Neural progenitor cell (in vitro differentiated cells): Measurements from ENCODE around the gene CEP55. TPM values are rescaled to one million over a fixed set of nuclear protein-coding genes. Genes with fewer than 3 reads are reported as not detected.

ENCODE experiments used
- DNase-seq: peaks from one replicate; pipeline ENCODE4 v3.0.0-alpha.2; 2016; ENCODE audit warnings: low spot score
- H2AFZ ChIP-seq: fragments of 200-600 bp; sonication (generic); replicated peaks from 2 replicates; pipeline ENCODE4 v1.6.1; 2016; ENCODE audit warnings: antibody characterized with exemption
- H3F3A ChIP-seq: fragments of 200-600 bp; sonication (generic); 2 replicates; pipeline ENCODE4 v1.6.1; 2016; ENCODE audit warnings: antibody characterized with exemption, low read depth
- H3K27ac ChIP-seq: fragments of 200-600 bp; sonication (generic); 2 replicates; pipeline ENCODE4 v1.5.1; 2016; ENCODE audit warnings: mild to moderate bottlenecking
- H3K27me3 ChIP-seq: fragments of 200-600 bp; sonication (generic); 2 replicates; pipeline ENCODE4 v1.6.1; 2016; ENCODE audit warnings: mild to moderate bottlenecking, moderate library complexity
- H3K36me3 ChIP-seq: fragments of 200-600 bp; sonication (generic); 2 replicates; pipeline ENCODE4 v1.5.1; 2016
- H3K4me1 ChIP-seq: fragments of 200-600 bp; sonication (generic); 2 replicates; pipeline ENCODE4 v1.6.1; 2016; ENCODE audit warnings: mixed run types
- H3K4me2 ChIP-seq: fragments of 200-600 bp; sonication (generic); 2 replicates; pipeline ENCODE4 v1.6.1; 2016
- H3K4me3 ChIP-seq: fragments of 200-600 bp; sonication (generic); 2 replicates; pipeline ENCODE4 v1.5.1; 2016
- H3K79me2 ChIP-seq: fragments of 200-600 bp; sonication (generic); 2 replicates; pipeline ENCODE4 v1.6.1; 2016; ENCODE audit warnings: low read depth
- H3K9ac ChIP-seq: fragments of 200-600 bp; sonication (generic); 2 replicates; pipeline ENCODE4 v1.6.1; 2016
- H3K9me3 ChIP-seq: fragments of 200-600 bp; sonication (generic); 2 replicates; pipeline ENCODE4 v1.5.1; 2016; ENCODE audit warnings: low read depth
- H4K20me1 ChIP-seq: fragments of 200-600 bp; sonication (generic); 2 replicates; pipeline ENCODE4 v1.6.1; 2016; ENCODE audit warnings: low read depth
- H3K27ac Mint-ChIP-seq: 3 replicates; pipeline ENCODE4 v1.8.0; 2021; ENCODE audit warnings: mixed read lengths
- H3K27me3 Mint-ChIP-seq: 2 replicates; pipeline ENCODE4 v1.8.0; 2022; ENCODE audit warnings: low read depth, mild to moderate bottlenecking, inconsistent platforms, moderate library complexity, mixed read lengths; ENCODE audit not compliant: insufficient read depth
- H3K36me3 Mint-ChIP-seq: 3 replicates; pipeline ENCODE4 v1.8.0; 2021; ENCODE audit warnings: mixed read lengths
- H3K4me1 Mint-ChIP-seq: 3 replicates; pipeline ENCODE4 v1.8.0; 2021; ENCODE audit warnings: mixed read lengths
- H3K4me3 Mint-ChIP-seq: 3 replicates; pipeline ENCODE4 v1.8.0; 2021; ENCODE audit warnings: mild to moderate bottlenecking, moderate library complexity, mixed read lengths
- H3K9me3 Mint-ChIP-seq: 3 replicates; pipeline ENCODE4 v1.8.0; 2020; ENCODE audit warnings: mixed read lengths
- CTCF ChIP-seq: fragments of 200-600 bp; sonication (generic); IDR thresholded peaks from 2 replicates; pipeline ENCODE4 v1.5.1; 2017; ENCODE audit warnings: antibody characterized with exemption, mild to moderate bottlenecking
- EZH2 ChIP-seq: fragments of 200-600 bp; sonication (generic); IDR thresholded peaks from 2 replicates; pipeline ENCODE4 v1.6.1; 2017; ENCODE audit warnings: antibody characterized with exemption, mild to moderate bottlenecking, moderate library complexity
- EZH2phosphoT487 ChIP-seq: fragments of 200-600 bp; sonication (generic); IDR thresholded peaks from 2 replicates; pipeline ENCODE4 v1.6.1; 2017; ENCODE audit warnings: antibody characterized with exemption
- small RNA-seq: library from RNA; depleted of rRNA; stranded (forward); fragments of <200 nt; gene quantifications from one replicate; pipeline ENCODE3, GENCODE V24; 2015
- total RNA-seq: library from RNA; depleted of rRNA; stranded (reverse); fragments of >200 nt; gene quantifications from 2 replicates; pipeline ENCODE4 v1.2.3, GENCODE V29; 2015; ENCODE audit warnings: low replicate concordance

CEP55 gene
- total RNA-seq, 1 donor from 2014 or later: 57.7 TPM

GRCh38 chr10:93576888-93577287 lies 80.5 kb downstream of the CEP55 start:
- Histone ChIP-seq H3K27me3 (peaks cover 31% of the 10 kb centered on the region), H3K9me3 (no peaks in the 10 kb centered on the region), H3K4me3 (no peak overlapping the region), H3K36me3 (no peaks in the 10 kb centered on the region), H2AFZ (no peak overlapping the region), H3K27ac (no peak overlapping the region), H3K4me1 (no peaks in the 10 kb centered on the region), H3K79me2 (no peaks in the 10 kb centered on the region), H3F3A (no peaks in the 10 kb centered on the region), H3K4me2 (no peak overlapping the region), H3K9ac (no peak overlapping the region), H4K20me1 (no peaks in the 10 kb centered on the region)
- Mint-ChIP-seq H3K9me3 (peaks cover 3% of the 10 kb centered on the region), H3K36me3 (no peaks in the 10 kb centered on the region), H3K27me3 (peaks cover 22% of the 10 kb centered on the region), H3K4me3 (no peak overlapping the region), H3K4me1 (peaks cover 17% of the 10 kb centered on the region), H3K27ac (no peak overlapping the region)
- TF ChIP-seq EZH2phosphoT487 (no peak), CTCF (no peak), EZH2 (no peak)
- DNase-seq: no peak

- Histone ChIP-seq H3K27ac (no peak overlapping the region), H3K4me1 (no peaks in the 10 kb centered on the region), H3K9me3 (no peaks in the 10 kb centered on the region), H3K9ac (no peak overlapping the region), H3K79me2 (no peaks in the 10 kb centered on the region), H4K20me1 (no peaks in the 10 kb centered on the region), H3K36me3 (no peaks in the 10 kb centered on the region), H2AFZ (no peak overlapping the region), H3K4me3 (no peak overlapping the region), H3F3A (no peaks in the 10 kb centered on the region), H3K4me2 (no peak overlapping the region), H3K27me3 (peaks cover 25% of the 10 kb centered on the region)
- no peak for DNase-seq
- TF ChIP-seq EZH2 (no peak), EZH2phosphoT487 (no peak), CTCF (no peak)
- Mint-ChIP-seq H3K4me1 (peaks cover 23% of the 10 kb centered on the region), H3K9me3 (peaks cover 3% of the 10 kb centered on the region), H3K4me3 (no peak overlapping the region), H3K36me3 (no peaks in the 10 kb centered on the region), H3K27ac (no peak overlapping the region), H3K27me3 (peaks cover 17% of the 10 kb centered on the region)
These were observed 81.2 kb downstream of the CEP55 start for GRCh38 chr10:93577565-93577964.

Small RNA genes within 50 kb of the gene (small RNA-seq; reads per million reads assigned to genes)
- gene RNA5SP323: not detected

Other genes with a start within 250 kb of the CEP55 start
- gene MYOF, start 14.3 kb upstream of the CEP55 start, total RNA-seq: 1.2 and 1.6 TPM in 2 replicates
- gene FFAR4, start 70.1 kb downstream of the CEP55 start, total RNA-seq: 0.04 and 0.06 TPM in 2 replicates
- 0.28 TPM in 1 of 2 replicates, not detected in the other for gene RBP4, start 104.6 kb downstream of the CEP55 start, total RNA-seq
- gene PDE6C, start 115.9 kb downstream of the CEP55 start, total RNA-seq: not detected in 2 replicates
- gene FRA10AC1, start 206.0 kb downstream of the CEP55 start, total RNA-seq: 15.8 and 31.4 TPM in 2 replicates